ENCODE data around the gene TBC1D20.
A peak's percentile ranks its signal among the peaks of the same experiment; 100 is the strongest.
"Not testable (repeated sequence)": the region's sequence is repeated elsewhere in the genome, so short reads cannot be mapped to it uniquely, and the experiment has no call there.

TBC1D20 gene

GRCh38 chr20:462199-462991, at the start of gene TBC1D20:
Gene TBC1D20, minus strand, starts transcription at chr20:462533. Its CDS starts 128 bp downstream, at chr20:462405.
- peak; percentile 46 for DNase-seq

GRCh38 chr20:510328-511057, 48.2 kb upstream of the TBC1D20 start:
- not testable (repeated sequence) for DNase-seq

GRCh38 chr20:508364-508787, 46.0 kb upstream of the TBC1D20 start:
- not testable (repeated sequence) for DNase-seq

- no peak for DNase-seq
Measured at GRCh38 chr20:507761-508332, 45.5 kb upstream of the TBC1D20 start.

GRCh38 chr20:507006-507758, 44.8 kb upstream of the TBC1D20 start:
- no peak for DNase-seq

- no peak for DNase-seq
Measured at GRCh38 chr20:504632-505075, 42.3 kb upstream of the TBC1D20 start.

- no peak for DNase-seq
Measured at GRCh38 chr20:503048-503737, 40.9 kb upstream of the TBC1D20 start.

- no peak for DNase-seq
Measured at GRCh38 chr20:497979-498378, 35.6 kb upstream of the TBC1D20 start.

- DNase-seq, result no peak
Measured at GRCh38 chr20:496126-496696, 33.9 kb upstream of the TBC1D20 start.

GRCh38 chr20:492159-492558, 29.8 kb upstream of the TBC1D20 start:
- no peak for DNase-seq

GRCh38 chr20:487655-488054, 25.3 kb upstream of the TBC1D20 start:
- DNase-seq, result no peak

- no peak for DNase-seq
Measured at GRCh38 chr20:483815-484644, 21.7 kb upstream of the TBC1D20 start.

GRCh38 chr20:481167-481566, 18.8 kb upstream of the TBC1D20 start:
- no peak for DNase-seq

- DNase-seq, result no peak
Measured at GRCh38 chr20:480044-480443, 17.7 kb upstream of the TBC1D20 start.

- DNase-seq, result no peak
Measured at GRCh38 chr20:479487-479886, 17.2 kb upstream of the TBC1D20 start.

GRCh38 chr20:478949-479429, 16.7 kb upstream of the TBC1D20 start:
- peak; percentile 43 for DNase-seq

GRCh38 chr20:478010-478948, 15.9 kb upstream of the TBC1D20 start:
- DNase-seq, result no peak

- not testable (repeated sequence) for DNase-seq
Measured at GRCh38 chr20:476561-477249, 14.4 kb upstream of the TBC1D20 start.
